ENCODE data around the gene UNC13B.

UNC13B gene

GRCh38 chr9:35277628-35278359, 116.0 kb downstream of the UNC13B start:
- peak; percentile 82 for DNase-seq (ENCODE audit: low spot score)

GRCh38 chr9:35279946-35280345, 118.1 kb downstream of the UNC13B start:
- no peak for DNase-seq (ENCODE audit: low spot score)

GRCh38 chr9:35280399-35280798, 118.6 kb downstream of the UNC13B start:
- no peak for DNase-seq (ENCODE audit: low spot score)

GRCh38 chr9:35285731-35286130, 123.9 kb downstream of the UNC13B start:
- DNase-seq (ENCODE audit: low spot score): no peak

- DNase-seq (ENCODE audit: low spot score): no peak
These were observed 124.6 kb downstream of the UNC13B start for GRCh38 chr9:35286381-35286780.

GRCh38 chr9:35287987-35288632, 126.3 kb downstream of the UNC13B start:
- DNase-seq (ENCODE audit: low spot score): no peak

- DNase-seq (ENCODE audit: low spot score): no peak
These were observed 127.0 kb downstream of the UNC13B start for GRCh38 chr9:35288778-35289177.

GRCh38 chr9:35293376-35293964, 131.7 kb downstream of the UNC13B start:
- DNase-seq (ENCODE audit: low spot score): peak; percentile 19

GRCh38 chr9:35294066-35294465, 132.3 kb downstream of the UNC13B start:
- DNase-seq (ENCODE audit: low spot score): no peak

- no peak for DNase-seq (ENCODE audit: low spot score)
These were observed 132.7 kb downstream of the UNC13B start for GRCh38 chr9:35294556-35294955.

GRCh38 chr9:35295369-35296036, 133.7 kb downstream of the UNC13B start:
- DNase-seq (ENCODE audit: low spot score): no peak

- no peak for DNase-seq (ENCODE audit: low spot score)
These were observed 141.8 kb downstream of the UNC13B start for GRCh38 chr9:35303567-35303966.

- DNase-seq (ENCODE audit: low spot score): no peak
These were observed 144.5 kb downstream of the UNC13B start for GRCh38 chr9:35306283-35306682.

GRCh38 chr9:35308316-35308715, 146.5 kb downstream of the UNC13B start:
- DNase-seq (ENCODE audit: low spot score): no peak

- no peak for DNase-seq (ENCODE audit: low spot score)
These were observed 150.3 kb downstream of the UNC13B start for GRCh38 chr9:35311891-35312639.

GRCh38 chr9:35313460-35313859, 151.7 kb downstream of the UNC13B start:
- no peak for DNase-seq (ENCODE audit: low spot score)

- peak; percentile 4 for DNase-seq (ENCODE audit: low spot score)
These were observed 152.1 kb downstream of the UNC13B start for GRCh38 chr9:35313916-35314315.

GRCh38 chr9:35318741-35319140, 156.9 kb downstream of the UNC13B start:
- DNase-seq (ENCODE audit: low spot score): no peak

GRCh38 chr9:35322075-35322885, 160.5 kb downstream of the UNC13B start:
- no peak for DNase-seq (ENCODE audit: low spot score)

GRCh38 chr9:35324966-35325365, 163.2 kb downstream of the UNC13B start:
- no peak for DNase-seq (ENCODE audit: low spot score)

- DNase-seq (ENCODE audit: low spot score): no peak
These were observed 171.7 kb downstream of the UNC13B start for GRCh38 chr9:35333551-35333950.

Data from pons (tissue), 1 donor.